GM18951 (cell line): ENCODE data around the gene NRAP.

Experiments used
- POLR2A ChIP-seq: IDR thresholded peaks from 4 replicates; pipeline ENCODE4 v1.6.1; 2011; ENCODE audit warnings: mild to moderate bottlenecking; ENCODE audit not compliant: insufficient read length, insufficient read depth; ENCODE audit errors: extremely low read depth
- in situ Hi-C: fragments of 300-500 bp; cut with MboI; formaldehyde crosslinking; loops from one replicate; pipeline ENCODE4 v1.12.0; 2022; ENCODE audit warnings: low sequenced_read_pairs, mixed read lengths, inconsistent platforms; ENCODE audit not compliant: unreplicated experiment

The NRAP gene

GRCh38 chr10:113562704-113563103 lies 101.1 kb downstream of the NRAP start:
- TF ChIP-seq POLR2A, result no peak
- in situ Hi-C loops, result no loop called here

GRCh38 chr10:113562069-113562468 lies 101.8 kb downstream of the NRAP start:
- in situ Hi-C loops, result no loop called here
- TF ChIP-seq POLR2A, result no peak

- in situ Hi-C loops, result no loop called here
- no peak for TF ChIP-seq POLR2A
Observed at GRCh38 chr10:113561214-113561613, 102.6 kb downstream of the NRAP start.

- no peak for TF ChIP-seq POLR2A
- in situ Hi-C loops, result no loop called here
Observed at GRCh38 chr10:113560071-113560470, 103.8 kb downstream of the NRAP start.

- in situ Hi-C loops, result no loop called here
- TF ChIP-seq POLR2A, result no peak
Observed at GRCh38 chr10:113557903-113558321, 105.9 kb downstream of the NRAP start.

GRCh38 chr10:113557424-113557862 lies 106.4 kb downstream of the NRAP start:
- no peak for TF ChIP-seq POLR2A
- in situ Hi-C loops, result no loop called here

- no peak for TF ChIP-seq POLR2A
- in situ Hi-C loops, result no loop called here
Observed at GRCh38 chr10:113555751-113556150, 108.1 kb downstream of the NRAP start.

- in situ Hi-C loops, result no loop called here
- no peak for TF ChIP-seq POLR2A
Observed at GRCh38 chr10:113555245-113555644, 108.6 kb downstream of the NRAP start.

GRCh38 chr10:113554214-113554613 lies 109.6 kb downstream of the NRAP start:
- no peak for TF ChIP-seq POLR2A
- in situ Hi-C loops, result no loop called here

GRCh38 chr10:113553149-113553548 lies 110.7 kb downstream of the NRAP start:
- no peak for TF ChIP-seq POLR2A
- in situ Hi-C loops, result no loop called here

GRCh38 chr10:113552701-113553100 lies 111.1 kb downstream of the NRAP start, which contains the start of gene HABP2:
Gene HABP2 (plus strand): TSS chr10:113553053. CDS start chr10:113553122, 69 bp downstream.
- TF ChIP-seq POLR2A, result no peak
- in situ Hi-C loops, result no loop called here

- in situ Hi-C loops, result no loop called here
- TF ChIP-seq POLR2A, result no peak
Observed at GRCh38 chr10:113552014-113552413, 111.8 kb downstream of the NRAP start.

- in situ Hi-C loops, result no loop called here
- TF ChIP-seq POLR2A, result no peak
Observed at GRCh38 chr10:113550365-113550764, 113.5 kb downstream of the NRAP start.

- no peak for TF ChIP-seq POLR2A
- in situ Hi-C loops, result no loop called here
Observed at GRCh38 chr10:113549856-113550255, 114.0 kb downstream of the NRAP start.

- in situ Hi-C loops, result no loop called here
- no peak for TF ChIP-seq POLR2A
Observed at GRCh38 chr10:113547426-113547825, 116.4 kb downstream of the NRAP start.
